Astrocyte of the hippocampus (primary cell): ENCODE data around the gene TMED3.
A peak's percentile ranks its signal among the peaks of the same experiment; 100 is the strongest.

Source experiments
- DNase-seq: peaks from one replicate; pipeline ENCODE4 v3.0.0; 2011; ENCODE audit warnings: low read depth, low spot score

The TMED3 gene

GRCh38 chr15:79310985-79311900 is at the start of gene TMED3:
Gene TMED3 (plus strand): TSS chr15:79311112. CDS start chr15:79311250, 138 bp downstream.
- DNase-seq: peak; percentile 95

GRCh38 chr15:79261836-79262235 is 49.1 kb upstream of the TMED3 start:
- no peak for DNase-seq

GRCh38 chr15:79265167-79265566 is 45.7 kb upstream of the TMED3 start:
- no peak for DNase-seq

- no peak for DNase-seq
Observed at GRCh38 chr15:79265987-79266579, 44.8 kb upstream of the TMED3 start.

- no peak for DNase-seq
Observed at GRCh38 chr15:79282371-79283251, 28.3 kb upstream of the TMED3 start, which contains the start of gene ANKRD34C. Gene ANKRD34C (plus strand): TSS chr15:79282722. CDS start chr15:79293285, 10,563 bp downstream.

GRCh38 chr15:79283252-79284048 is 27.5 kb upstream of the TMED3 start:
- DNase-seq: peak; percentile 84

GRCh38 chr15:79290642-79291275 is 20.2 kb upstream of the TMED3 start:
- DNase-seq: no peak

GRCh38 chr15:79292011-79292410 is 18.9 kb upstream of the TMED3 start:
- DNase-seq: no peak

- DNase-seq: no peak
Observed at GRCh38 chr15:79294075-79294474, 16.8 kb upstream of the TMED3 start.

GRCh38 chr15:79296583-79296982 is 14.3 kb upstream of the TMED3 start:
- no peak for DNase-seq

- DNase-seq: no peak
Observed at GRCh38 chr15:79299126-79299840, 11.6 kb upstream of the TMED3 start.

- no peak for DNase-seq
Observed at GRCh38 chr15:79299841-79300235, 11.1 kb upstream of the TMED3 start.

- no peak for DNase-seq
Observed at GRCh38 chr15:79307251-79307650, 3.7 kb upstream of the TMED3 start.

GRCh38 chr15:79308874-79309273 is 2.0 kb upstream of the TMED3 start:
- DNase-seq: no peak

- no peak for DNase-seq
Observed at GRCh38 chr15:79310612-79310984, 314 bp upstream of the TMED3 start.

GRCh38 chr15:79311901-79312553 is 1.1 kb downstream of the TMED3 start:
- DNase-seq: no peak

- no peak for DNase-seq
Observed at GRCh38 chr15:79314186-79314585, 3.3 kb downstream of the TMED3 start.

- DNase-seq: no peak
Observed at GRCh38 chr15:79314811-79315210, 3.9 kb downstream of the TMED3 start.

- no peak for DNase-seq
Observed at GRCh38 chr15:79315623-79316328, 4.9 kb downstream of the TMED3 start.
